ENCODE measurements around the gene GPR151.

DNA sequence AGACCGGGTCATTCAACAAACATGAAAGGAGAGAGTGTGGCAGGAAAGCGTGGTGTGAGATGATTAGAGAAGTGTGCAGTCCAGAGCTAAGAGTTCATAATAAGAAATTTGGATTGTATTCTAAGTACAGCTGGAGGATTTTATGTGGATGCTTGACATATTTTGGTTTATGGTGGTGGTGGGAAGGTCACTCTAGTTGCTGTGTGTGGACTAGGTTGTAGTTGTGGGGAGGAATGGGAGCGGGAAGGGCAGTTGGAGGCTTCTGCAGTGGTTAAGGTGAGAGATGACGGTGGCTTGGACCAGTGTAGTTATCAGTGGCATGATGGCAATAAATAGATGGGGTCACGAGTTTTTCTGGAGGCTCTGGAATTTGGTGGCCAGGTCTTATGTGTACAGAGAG lies 45.7 kb upstream of the GPR151 start:
- TF ChIP-seq, protein P1, sequence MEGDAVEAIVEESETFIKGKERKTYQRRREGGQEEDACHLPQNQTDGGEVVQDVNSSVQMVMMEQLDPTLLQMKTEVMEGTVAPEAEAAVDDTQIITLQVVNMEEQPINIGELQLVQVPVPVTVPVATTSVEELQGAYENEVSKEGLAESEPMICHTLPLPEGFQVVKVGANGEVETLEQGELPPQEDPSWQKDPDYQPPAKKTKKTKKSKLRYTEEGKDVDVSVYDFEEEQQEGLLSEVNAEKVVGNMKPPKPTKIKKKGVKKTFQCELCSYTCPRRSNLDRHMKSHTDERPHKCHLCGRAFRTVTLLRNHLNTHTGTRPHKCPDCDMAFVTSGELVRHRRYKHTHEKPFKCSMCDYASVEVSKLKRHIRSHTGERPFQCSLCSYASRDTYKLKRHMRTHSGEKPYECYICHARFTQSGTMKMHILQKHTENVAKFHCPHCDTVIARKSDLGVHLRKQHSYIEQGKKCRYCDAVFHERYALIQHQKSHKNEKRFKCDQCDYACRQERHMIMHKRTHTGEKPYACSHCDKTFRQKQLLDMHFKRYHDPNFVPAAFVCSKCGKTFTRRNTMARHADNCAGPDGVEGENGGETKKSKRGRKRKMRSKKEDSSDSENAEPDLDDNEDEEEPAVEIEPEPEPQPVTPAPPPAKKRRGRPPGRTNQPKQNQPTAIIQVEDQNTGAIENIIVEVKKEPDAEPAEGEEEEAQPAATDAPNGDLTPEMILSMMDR (IDR thresholded peaks at IDR 0.05; ENCODE audit: insufficient read depth, low read depth, low read length) = no peak
- TF ChIP-seq EZH2 (IDR thresholded peaks at IDR 0.05; ENCODE audit: insufficient read depth, low read length) = no peak

All from astrocyte (in vitro differentiated cells and primary cell).